ENCODE results near the gene RHOB. TPM values are rescaled to one million over a fixed set of nuclear protein-coding genes. Genes with fewer than 3 reads are reported as not detected.
A peak's percentile ranks its signal among the peaks of the same experiment; 100 is the strongest.

The RHOB gene
- polyA plus RNA-seq, 3 donors = 43.3 to 602 (median 66.3) TPM

DNA sequence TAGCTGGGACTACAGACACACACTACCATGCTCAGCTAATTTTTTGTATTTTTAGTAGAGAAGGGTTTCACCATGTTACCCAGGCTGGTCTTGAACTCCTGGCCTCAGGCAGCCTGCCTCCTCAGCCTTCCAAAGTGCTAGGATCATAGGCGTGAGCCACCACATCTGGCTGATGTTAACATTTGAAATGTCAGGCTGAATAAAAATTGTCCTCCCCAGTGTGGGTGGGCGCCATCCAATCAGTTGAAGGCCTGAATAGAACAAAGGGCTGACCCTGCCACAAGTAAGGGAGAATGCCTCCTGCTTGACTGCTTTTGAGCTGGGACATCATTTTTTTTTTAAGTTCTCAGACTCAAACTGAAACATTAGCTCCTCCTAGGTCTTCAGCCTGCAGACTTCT is 21.0 kb upstream of the RHOB start:
- Histone ChIP-seq H3K9me3 (replicated peaks in 1 of 2; ENCODE audit: control insufficient read depth in 1 of 2, insufficient read depth in 1 of 2, low read length in 2 of 2) (no peaks in the 10 kb centered on the region), H3K79me2 (ENCODE audit: insufficient read depth, low read length) (peaks cover 9% of the 10 kb centered on the region), H3K36me3 (replicated peaks in 1 of 2; ENCODE audit: control insufficient read depth in 1 of 2, insufficient read depth in 2 of 2, low read length in 2 of 2) (no peaks in the 10 kb centered on the region), H3K9ac (ENCODE audit: insufficient read depth, low read length, poor library complexity, severe bottlenecking) (no peak overlapping the region), H2AFZ (ENCODE audit: insufficient read depth, low read depth, low read length, poor library complexity, severe bottlenecking) (no peak overlapping the region), H3K4me1 (ENCODE audit: control insufficient read depth in 1 of 2, insufficient read depth in 2 of 2, low read length in 2 of 2) (peaks cover 81 to 95% of the 10 kb centered on the region in 2 donors), H3K27me3 (ENCODE audit: control insufficient read depth in 2 of 2, insufficient read depth in 2 of 2, low read length in 2 of 2) (no peaks in the 10 kb centered on the region), H4K20me1 (ENCODE audit: insufficient read depth, low read length) (no peaks in the 10 kb centered on the region), H3K4me2 (replicated peaks; ENCODE audit: extremely low read depth, low read length, poor library complexity, severe bottlenecking) (no peak overlapping the region), H3K27ac (ENCODE audit: low read depth in 1 of 2, low read length in 2 of 2) (peak overlapping the region; percentile 97 to 98), H3K4me3 (replicated peaks in 1 of 3; ENCODE audit: low read depth in 2 of 3, low read length in 3 of 3) (peak overlapping the region in 1 of 3 experiments; percentile 67)
- Mint-ChIP-seq H3K4me3 (no peak overlapping the region), H3K36me3 (peaks cover 8 to 16% of the 10 kb centered on the region in 2 donors), H3K4me1 (peaks cover 90% of the 10 kb centered on the region), H3K27me3 (ENCODE audit: low read depth in 3 of 3) (peaks cover 0 to 1% (median 0%) of the 10 kb centered on the region in 3 donors), H3K27ac (peak overlapping the region; percentile 95 to 99 (median 98)), H3K9me3 (peaks cover 0 to 4% (median 0%) of the 10 kb centered on the region in 7 donors)
- TF ChIP-seq, protein P1, sequence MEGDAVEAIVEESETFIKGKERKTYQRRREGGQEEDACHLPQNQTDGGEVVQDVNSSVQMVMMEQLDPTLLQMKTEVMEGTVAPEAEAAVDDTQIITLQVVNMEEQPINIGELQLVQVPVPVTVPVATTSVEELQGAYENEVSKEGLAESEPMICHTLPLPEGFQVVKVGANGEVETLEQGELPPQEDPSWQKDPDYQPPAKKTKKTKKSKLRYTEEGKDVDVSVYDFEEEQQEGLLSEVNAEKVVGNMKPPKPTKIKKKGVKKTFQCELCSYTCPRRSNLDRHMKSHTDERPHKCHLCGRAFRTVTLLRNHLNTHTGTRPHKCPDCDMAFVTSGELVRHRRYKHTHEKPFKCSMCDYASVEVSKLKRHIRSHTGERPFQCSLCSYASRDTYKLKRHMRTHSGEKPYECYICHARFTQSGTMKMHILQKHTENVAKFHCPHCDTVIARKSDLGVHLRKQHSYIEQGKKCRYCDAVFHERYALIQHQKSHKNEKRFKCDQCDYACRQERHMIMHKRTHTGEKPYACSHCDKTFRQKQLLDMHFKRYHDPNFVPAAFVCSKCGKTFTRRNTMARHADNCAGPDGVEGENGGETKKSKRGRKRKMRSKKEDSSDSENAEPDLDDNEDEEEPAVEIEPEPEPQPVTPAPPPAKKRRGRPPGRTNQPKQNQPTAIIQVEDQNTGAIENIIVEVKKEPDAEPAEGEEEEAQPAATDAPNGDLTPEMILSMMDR (IDR thresholded peaks at IDR 0.05) = no peak
- intact Hi-C loops (cut with micrococcal nuclease) = loop anchor here in 1 of 2 donors (2.0 to 10.0 kb wide), 2 partner anchors 13 to 71 kb away; partner anchors contain the start of gene PUM2
- WGBS (ENCODE audit: insufficient coverage) = 100% methylated on average over 1 of the region's 2 CpGs
- DNase-seq = no peak

DNA sequence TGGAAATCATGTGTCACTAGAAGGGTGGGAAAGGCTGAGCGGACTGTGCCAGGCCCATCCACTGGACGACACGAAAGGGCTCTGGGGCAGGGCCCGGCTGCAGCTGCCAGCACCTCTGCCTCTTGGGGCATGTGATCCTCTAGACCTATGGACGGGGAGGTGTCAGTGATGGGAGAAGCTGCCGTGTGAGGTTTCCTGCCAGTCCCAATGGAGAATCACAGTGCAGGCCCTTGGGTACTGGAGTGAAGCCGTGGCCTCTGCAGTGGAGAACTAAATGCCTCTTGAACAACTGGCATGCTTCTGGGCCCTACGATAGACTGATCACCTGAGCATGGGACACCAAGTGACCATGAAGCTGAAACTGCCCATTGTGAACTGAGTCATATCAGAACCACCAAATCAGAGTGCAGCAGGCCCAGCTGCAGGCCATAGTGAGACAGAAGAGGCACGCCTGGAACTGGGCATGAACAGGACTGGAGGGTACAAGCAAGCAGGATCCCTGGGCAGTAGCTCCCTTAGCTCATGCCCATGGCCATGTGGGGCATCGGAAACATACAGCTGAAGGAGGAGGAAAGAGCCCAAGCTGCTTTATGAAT is 18.8 kb upstream of the RHOB start:
- H4K20me1 ChIP-seq (ENCODE audit: insufficient read depth, low read length) = no peaks in the 10 kb centered on the region
- H3K27ac ChIP-seq (ENCODE audit: low read depth in 1 of 2, low read length in 2 of 2) = peak overlapping the region in 1 of 2 donors; percentile 83
- peaks cover 88 to 100% of the 10 kb centered on the region in 2 donors for H3K4me1 ChIP-seq (ENCODE audit: control insufficient read depth in 1 of 2, insufficient read depth in 2 of 2, low read length in 2 of 2)
- no peak for DNase-seq
- TF ChIP-seq, protein P1 (IDR thresholded peaks at IDR 0.05) = no peak
- no peak overlapping the region for H3K9ac ChIP-seq (ENCODE audit: insufficient read depth, low read length, poor library complexity, severe bottlenecking)
- H3K4me1 Mint-ChIP-seq = peaks cover 98% of the 10 kb centered on the region
- H3K4me3 Mint-ChIP-seq = no peak overlapping the region
- peak overlapping the region in 6 of 7 donors; percentile 21 to 88 (median 57) for H3K27ac Mint-ChIP-seq
- intact Hi-C loops (cut with micrococcal nuclease) = loop anchor here in 1 of 2 donors (10.0 kb wide), 1 partner anchor 73 kb away; the partner anchor contains the start of gene PUM2
- H3K27me3 ChIP-seq (ENCODE audit: control insufficient read depth in 2 of 2, insufficient read depth in 2 of 2, low read length in 2 of 2) = no peaks in the 10 kb centered on the region
- peaks cover 8 to 10% of the 10 kb centered on the region in 2 donors for H3K36me3 Mint-ChIP-seq
- no peaks in the 10 kb centered on the region for H3K9me3 ChIP-seq (replicated peaks in 1 of 2; ENCODE audit: control insufficient read depth in 1 of 2, insufficient read depth in 1 of 2, low read length in 2 of 2)
- H3K4me3 ChIP-seq (replicated peaks in 1 of 3; ENCODE audit: low read depth in 2 of 3, low read length in 3 of 3) = no peak overlapping the region
- peaks cover 0 to 4% (median 0%) of the 10 kb centered on the region in 7 donors for H3K9me3 Mint-ChIP-seq
- peaks cover 0 to 1% (median 0%) of the 10 kb centered on the region in 3 donors for H3K27me3 Mint-ChIP-seq (ENCODE audit: low read depth in 3 of 3)
- H3K36me3 ChIP-seq (replicated peaks in 1 of 2; ENCODE audit: control insufficient read depth in 1 of 2, insufficient read depth in 2 of 2, low read length in 2 of 2) = no peaks in the 10 kb centered on the region
- no peak overlapping the region for H2AFZ ChIP-seq (ENCODE audit: insufficient read depth, low read depth, low read length, poor library complexity, severe bottlenecking)
- H3K4me2 ChIP-seq (replicated peaks; ENCODE audit: extremely low read depth, low read length, poor library complexity, severe bottlenecking) = no peak overlapping the region
- H3K79me2 ChIP-seq (ENCODE audit: insufficient read depth, low read length) = peaks cover 5% of the 10 kb centered on the region
- WGBS (ENCODE audit: insufficient coverage) = 90% methylated on average over 9 of the region's 10 CpGs
